Kidney glomerular epithelial cell (primary cell): Measurements from ENCODE around the gene APOBEC4.
"Not testable (repeated sequence)": the region's sequence is repeated elsewhere in the genome, so short reads cannot be mapped to it uniquely, and the experiment has no call there.

ENCODE experiments used
- DNase-seq: peaks from one replicate; lab custom pipeline; 2025; lab: John Stamatoyannopoulos, UW

Gene APOBEC4, protein sequence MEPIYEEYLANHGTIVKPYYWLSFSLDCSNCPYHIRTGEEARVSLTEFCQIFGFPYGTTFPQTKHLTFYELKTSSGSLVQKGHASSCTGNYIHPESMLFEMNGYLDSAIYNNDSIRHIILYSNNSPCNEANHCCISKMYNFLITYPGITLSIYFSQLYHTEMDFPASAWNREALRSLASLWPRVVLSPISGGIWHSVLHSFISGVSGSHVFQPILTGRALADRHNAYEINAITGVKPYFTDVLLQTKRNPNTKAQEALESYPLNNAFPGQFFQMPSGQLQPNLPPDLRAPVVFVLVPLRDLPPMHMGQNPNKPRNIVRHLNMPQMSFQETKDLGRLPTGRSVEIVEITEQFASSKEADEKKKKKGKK

DNA sequence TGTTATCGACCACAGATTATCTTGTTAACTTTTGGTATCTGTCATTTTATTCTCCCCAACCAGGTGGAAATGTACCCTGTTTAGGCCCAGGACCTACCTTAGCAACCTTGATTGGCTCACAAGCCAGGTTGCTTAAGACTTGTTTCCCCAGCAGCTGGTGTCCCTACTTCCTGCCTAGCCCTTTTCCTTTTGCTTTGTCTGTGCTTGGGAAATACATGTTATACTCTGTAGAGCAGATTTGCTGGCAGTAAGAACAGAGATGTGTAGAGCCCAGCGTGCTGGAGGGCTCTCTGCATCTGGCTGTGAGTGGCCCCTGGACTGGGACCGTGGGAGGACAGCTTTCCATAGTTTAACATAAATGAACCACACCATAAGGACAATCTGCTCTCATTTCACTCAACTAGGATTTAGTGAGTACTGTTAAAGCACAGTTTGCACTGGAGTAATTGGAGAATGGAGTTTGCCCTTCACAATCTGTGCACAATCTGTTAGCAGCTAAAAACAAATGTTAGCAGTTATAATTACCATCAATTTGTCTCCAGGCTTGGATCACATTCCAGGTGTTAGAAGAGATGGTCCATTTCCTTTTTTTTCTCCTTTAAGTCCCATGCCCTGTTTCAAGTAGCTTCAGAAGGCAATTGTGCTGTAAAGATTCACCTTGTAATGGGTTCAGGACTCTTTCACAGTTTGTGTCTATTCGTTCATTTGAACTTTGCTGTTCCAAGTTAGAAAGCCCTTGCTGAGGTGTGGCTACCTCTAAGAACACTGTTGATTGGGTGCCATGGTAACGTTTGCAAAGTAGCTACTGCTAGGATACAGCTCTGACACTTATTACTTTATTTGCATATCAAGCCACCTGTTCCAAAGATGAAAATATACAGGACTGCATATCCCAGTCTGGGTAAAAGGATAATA, at the start of gene APOBEC4:
TSS of gene APOBEC4 (minus strand) at position 770 of the 915 bp plus-strand sequence. CDS start 4,535 bp downstream, outside the sequence.
- no peak for DNase-seq

DNA sequence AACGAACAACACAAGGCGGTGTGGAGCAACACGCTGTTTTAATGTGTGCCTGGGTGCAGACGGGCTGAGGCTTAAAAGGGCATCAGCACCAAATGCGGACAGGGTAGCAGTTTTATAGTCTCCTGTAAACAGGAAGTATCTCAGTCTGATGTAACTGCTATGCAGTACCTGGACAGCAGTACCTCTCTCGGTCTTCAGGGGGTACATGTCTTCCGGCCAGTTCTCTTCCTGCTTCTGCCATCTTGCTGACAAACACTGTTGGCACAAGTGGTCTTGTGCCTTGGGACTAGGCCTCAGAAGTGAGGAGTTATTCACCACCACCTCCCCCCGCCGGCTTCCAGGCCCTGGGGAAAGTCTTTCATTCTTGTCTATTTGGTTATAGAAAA, 49.7 kb upstream of the APOBEC4 start:
- DNase-seq, result no peak

DNA sequence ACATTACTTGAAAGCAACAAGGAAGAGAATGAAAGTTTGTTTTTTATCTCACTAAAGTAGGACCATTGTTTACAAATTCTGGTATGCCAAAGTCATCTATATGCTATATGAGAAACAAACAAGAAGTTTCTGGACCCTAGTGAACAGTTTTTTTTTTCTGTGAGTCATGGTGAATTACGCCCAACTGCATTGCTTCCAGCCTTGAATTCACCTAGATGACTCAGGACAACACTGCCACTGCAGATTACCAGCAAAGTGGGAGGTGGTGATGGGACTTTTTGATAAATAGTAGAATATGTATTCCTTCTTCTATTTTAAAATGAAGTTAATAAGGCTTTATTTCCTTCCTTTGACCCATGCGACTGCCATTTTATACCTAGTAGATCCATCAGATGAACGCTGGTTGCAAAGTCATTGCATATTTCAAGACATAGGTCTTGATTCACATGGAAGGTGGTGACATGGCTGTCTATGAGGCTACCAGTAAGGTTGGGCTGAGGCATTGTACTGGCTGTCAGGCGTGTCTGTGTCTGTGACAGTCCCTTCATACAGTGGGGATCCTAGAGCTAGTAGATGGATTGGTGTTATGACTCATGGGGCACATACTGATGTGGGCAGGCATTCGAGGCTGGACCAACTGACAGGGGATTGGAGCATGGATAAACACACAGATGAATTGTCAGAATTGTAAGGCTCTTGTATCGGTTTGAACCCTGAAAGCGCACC, 49.1 kb upstream of the APOBEC4 start:
- DNase-seq, result peak; percentile 5

DNA sequence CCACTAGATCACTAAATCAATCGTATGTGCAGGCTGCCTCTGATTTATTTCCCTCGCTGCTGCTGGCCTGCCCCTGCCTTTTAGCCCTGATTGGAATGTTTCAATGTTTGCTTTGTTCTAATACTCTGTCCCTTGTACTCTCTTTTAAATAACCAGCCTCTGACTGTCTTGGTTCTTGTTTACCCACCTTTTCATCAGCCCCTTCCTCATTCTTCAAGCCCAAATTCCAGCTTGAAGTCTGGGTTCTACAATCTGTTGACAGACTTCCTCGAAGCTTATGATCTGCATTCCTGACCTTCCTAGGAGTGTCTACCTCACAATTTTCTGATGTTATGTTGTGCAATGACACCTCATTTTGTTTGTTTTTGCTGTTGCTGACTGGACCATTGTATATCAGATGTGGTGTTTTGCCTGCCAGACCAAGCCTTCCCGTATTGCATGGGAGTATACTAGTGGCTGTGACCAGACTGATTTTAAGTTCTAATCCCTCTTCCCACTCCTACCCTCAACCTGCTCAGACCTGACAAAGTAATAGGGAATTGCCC, 46.6 kb upstream of the APOBEC4 start:
- DNase-seq, result peak; percentile 42

DNA sequence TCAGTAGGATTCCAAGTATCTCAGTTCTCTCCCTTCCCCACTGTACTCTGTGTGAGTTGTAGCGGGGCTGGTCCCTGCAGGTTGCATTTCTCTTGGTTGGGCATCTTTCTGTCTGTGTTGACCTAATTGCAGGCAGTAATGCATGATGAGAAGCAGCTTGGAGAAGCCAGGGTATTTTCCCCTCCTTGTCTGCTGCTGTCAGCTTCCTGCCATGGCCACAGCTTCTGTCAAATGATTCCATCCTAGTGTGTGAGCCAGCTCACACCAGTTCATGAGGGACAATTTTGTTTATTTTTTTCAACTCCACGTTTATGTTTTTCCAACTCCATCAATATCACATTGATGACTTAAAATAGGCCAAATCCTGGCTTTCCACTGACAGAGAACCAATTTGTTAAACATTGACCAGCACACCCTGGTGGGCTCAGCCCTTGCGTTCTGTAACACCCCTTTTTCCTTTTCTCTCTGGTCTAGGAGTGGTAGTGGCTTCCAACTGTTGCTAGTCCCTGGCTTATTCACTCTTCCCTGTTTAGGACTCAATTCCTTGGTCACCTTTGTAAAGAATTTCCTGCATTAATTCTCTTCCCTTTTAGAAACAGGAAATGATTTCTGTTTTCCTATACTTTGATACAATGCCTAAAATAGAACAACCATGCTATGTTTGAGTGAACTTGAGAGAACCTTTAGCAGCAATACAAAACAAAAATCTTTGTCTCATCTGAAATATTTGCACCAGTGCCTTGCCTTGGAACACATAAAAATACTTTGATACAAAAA, 44.9 kb upstream of the APOBEC4 start:
- DNase-seq, result no peak

DNA sequence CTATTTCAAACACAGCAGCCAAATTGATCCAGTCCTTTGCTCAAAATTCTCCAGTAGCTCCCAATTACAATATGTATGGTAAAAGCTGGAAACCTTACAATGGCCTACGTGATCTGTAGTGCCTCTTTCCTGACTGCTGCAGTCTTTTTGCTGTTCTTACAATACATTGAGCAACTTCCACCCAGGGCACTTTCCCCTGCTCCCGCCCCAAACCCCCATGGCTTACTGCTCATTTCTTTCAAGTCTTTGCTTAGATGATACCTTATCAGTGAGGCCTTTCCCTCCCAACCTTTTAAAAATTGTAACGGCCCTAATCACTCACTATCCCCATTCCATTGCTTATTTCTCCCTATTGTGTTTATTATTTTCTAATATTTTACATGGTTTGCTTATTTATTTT, 43.9 kb upstream of the APOBEC4 start:
- DNase-seq, result no peak

DNA sequence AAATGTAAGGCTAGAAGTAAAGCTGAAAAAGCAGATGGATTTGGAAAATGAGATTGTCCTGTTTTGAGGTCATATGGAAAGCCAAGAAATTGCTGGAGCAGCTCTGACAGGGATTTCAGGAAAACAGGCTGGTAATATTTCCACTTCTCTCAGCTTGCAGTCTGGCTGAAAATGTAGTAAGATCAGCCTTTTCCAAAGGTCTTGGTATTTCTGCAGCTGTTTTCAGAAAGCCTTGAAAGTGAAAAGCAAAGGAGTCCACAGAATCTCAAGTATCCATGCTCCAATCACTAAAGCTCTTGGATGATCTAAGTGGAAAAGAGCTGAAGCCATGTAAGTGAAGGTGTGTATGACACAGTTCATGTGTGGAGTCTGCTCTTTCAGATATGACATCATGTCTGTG, 41.6 kb upstream of the APOBEC4 start:
- no peak for DNase-seq

DNA sequence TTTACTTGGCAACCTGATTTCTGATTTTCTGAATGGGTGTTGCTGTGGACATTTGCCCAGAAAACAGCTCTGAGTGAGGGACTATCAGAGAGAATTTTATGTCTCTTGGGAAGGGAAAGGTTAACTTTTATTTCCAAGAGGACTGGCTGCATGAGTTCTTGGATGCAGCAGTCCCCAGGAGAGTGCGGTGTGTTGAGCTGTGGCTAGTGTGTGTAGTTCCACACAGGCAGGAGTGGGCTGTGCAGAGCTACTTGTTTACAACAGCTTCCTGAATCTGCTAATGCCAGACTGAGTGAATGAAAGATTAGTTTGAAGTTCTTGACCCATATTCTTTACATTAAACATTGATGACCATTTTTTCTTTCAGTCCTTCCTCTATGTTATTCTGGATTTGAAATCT, 41.0 kb upstream of the APOBEC4 start:
- DNase-seq, result no peak

DNA sequence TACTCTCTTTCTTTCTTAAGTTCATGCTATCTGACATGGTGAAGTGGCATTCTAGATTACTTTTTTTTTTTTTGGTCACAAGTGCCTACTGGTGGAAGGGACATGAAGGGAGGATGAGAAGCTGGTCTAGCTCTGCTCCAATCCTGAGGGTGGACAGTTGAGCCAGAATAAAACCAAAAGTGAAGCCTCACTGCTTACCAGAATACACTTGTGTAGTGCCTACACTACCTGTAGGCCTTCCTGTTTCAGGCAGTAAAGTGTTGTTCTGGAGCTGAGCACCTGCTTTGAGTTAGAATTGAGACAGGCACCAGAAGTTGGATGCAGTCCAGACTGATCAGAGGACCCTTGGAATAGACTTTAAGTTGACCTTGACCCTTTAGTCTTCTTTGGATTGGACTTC, 40.4 kb upstream of the APOBEC4 start:
- no peak for DNase-seq

DNA sequence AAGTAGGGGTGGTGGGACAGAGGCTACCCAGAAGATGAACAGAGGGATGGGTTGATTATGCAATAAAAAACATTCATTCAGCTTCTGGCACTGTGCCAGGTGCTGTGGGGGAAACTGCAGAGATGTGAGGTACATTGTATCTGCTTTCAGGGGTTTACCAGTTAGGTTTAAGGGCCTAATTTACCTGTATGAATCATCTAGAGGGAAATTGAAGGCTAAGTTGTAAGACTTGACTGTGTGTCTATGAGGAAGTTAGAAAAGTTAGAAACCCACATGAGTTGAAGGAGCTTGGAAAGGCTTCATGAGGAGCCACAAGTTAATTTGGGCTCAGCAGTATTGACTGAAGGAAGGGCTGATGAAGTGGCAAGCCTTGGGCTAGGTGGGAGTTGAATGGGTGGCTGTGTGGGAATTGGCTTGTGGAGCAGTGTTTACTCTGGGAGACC, 36.7 kb upstream of the APOBEC4 start:
- DNase-seq, result no peak

DNA sequence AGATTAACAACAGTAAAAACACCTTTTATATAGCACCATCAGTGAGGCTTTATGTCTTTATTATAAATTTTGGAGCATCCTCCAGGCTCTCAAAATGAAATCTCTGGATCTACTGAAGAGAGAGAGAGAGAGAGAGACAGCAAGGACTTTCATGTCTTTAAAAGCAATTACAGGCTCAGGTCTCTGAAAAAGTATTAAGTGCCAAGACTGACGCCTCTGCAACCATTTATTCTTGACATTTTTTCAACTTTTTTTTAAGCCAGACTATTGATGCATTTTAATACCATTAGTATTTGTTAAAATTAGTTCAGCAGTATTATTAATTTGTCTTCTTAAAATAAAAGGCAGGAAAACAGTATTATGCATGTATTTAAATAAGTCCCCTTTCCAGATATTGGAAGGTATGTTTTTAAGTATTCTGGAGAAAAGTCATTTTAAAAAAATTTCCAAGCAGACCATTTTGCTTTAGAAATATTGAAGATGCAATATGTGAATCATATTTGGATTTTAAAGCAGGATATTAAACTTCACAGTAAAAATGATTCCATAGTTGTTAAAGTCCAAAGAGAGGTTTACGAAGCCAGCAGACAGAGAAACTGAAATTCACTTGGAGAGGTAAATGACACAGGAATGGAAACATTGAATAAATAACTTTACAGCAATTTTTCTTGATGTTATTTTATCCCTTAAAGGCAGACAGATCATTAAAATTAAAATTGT, 35.4 kb upstream of the APOBEC4 start:
- DNase-seq, result no peak

DNA sequence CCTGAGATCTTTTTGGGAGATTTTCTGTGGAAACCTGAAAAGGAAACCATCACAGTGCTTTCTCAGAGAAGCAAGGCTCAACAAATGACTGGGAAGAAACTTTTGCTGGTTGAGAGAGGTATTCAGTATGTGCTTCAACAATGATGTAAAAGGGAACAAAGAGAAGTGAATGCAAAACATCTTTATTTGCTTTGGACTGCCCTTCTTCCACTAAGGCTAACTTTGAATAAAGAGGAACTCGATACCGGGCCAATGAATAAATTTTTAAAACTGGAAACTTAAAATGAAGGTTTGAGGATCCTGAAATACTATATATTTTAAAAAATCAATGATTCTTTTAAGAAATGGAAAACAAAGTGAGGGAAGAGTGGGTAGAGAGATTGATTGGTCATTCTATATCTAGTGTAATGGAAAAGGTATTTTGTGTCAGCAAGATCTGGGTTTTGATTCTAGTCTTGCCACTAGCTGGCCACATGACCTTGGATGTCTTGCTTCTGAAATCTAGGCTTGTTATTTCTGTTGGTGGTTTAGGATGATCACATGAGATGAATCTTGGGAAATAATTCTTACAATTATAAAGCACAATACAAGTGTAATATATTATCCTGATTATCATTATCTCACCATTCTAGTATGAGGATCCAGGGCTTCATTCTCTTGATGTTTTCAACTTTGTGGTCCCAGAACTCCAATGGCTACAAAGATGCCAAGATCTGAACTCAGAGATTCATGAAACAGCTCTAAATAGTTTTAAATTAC, 34.6 kb upstream of the APOBEC4 start:
- DNase-seq, result no peak

DNA sequence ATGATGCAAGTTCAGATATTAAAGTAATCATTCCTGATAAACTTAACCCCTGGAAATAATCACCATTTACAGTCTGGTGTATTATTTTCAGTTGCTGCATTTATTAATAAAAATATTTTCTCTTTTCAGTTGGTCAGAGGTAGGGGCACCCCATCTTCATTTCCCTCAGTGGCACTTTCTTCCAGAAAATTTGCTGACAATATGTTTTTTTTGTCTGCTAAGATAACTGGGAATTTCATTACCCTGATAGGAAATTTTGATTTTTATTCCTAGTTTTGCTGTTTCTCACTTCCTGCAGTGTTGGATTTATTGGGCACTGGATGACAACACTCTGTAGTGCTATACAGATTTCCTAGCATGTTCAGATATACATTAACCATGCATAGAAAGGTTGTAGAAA, 33.1 kb upstream of the APOBEC4 start:
- DNase-seq, result no peak

DNA sequence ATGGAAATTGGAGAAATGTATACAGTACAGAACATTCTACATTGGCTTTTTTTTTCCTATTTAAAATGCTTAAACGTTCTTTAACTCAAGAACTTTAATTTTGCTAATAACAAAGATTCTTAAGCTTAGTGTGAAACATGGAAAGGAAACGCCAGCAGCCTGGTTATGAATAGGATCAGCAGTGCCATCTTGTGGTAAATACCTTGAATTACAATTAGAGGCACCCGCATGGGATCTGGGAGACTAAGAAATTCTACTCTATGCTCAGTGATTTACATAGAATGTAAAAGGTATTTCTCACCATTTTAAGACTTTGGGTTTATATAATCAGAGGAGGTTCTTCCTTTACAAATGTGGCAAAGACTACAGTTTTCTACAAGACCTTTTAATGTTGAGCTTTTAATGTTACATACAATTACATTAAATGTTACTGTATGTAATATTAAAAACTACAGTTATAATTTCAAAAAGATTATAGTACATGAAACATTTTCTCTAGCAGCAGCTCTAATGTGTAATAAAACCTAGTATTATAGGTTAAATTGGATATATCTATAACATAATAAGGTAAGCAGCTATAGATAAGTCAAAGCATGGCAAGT, 32.1 kb upstream of the APOBEC4 start:
- DNase-seq, result peak; percentile 10

DNA sequence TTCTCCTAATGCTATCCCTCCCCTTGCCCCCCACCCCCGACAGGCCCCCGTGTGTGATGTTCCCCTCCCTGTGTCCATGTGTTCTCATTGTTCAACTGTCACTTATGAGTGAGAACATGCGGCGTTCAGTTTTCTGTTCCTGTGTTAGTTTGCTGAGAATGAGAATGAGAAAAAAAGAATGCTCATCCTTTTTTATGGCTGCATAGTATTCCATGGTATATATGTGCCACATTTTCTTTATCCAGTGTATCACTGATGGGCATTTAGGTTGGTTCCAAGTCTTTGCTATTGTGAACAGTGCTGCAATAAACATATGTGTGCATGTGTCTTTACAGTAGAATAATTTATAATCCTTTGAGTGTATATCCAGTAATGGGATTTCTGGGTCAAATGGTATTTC, 26.2 kb upstream of the APOBEC4 start:
- DNase-seq, result not testable (repeated sequence)

DNA sequence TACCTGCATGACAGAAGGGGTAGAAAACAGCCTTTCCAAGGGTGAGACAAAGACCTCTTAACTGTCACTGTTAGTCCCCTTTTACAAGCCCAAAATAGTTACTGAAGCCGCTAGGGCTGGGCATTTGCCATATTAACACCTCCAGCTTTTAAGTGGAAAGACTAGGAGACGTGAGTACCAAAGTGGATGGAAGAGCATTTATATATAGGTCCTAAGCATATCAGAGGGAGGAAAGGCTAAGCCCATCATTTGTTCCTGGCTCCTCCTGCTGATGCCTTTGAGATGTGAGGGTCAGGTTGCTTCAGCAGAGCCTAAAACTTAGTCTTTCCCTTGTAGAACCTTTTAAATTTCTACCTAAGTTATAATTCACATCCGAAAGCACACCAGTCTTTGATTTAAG, 25.7 kb upstream of the APOBEC4 start:
- DNase-seq, result no peak

DNA sequence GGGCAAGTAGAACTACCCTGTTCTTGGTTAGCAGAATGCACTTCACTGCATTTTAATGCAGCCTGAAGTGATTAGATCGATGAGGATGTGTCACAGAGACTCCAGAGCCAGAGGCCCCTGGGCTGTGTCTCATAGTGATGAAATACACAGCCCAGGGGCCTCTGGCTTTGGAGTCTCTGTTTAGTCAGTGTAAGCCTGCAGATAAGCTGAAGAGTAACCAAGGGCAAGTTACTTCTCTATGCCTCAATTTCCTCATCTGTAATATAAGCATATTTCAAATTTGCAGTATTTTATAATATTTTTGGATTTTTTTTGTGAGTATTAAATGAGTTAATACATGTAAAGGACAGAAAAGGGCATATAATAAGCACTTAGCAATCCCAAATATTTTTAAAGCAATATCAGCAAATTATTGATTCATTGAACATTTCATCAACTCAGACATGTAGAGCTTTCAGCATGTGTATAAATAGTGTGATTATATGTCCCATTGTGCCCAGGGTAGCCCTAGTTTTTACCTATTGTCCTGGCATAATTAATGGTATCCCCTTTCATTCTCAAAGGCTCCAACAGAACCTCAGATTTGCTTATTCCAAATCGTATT, 23.6 kb upstream of the APOBEC4 start:
- DNase-seq, result no peak

DNA sequence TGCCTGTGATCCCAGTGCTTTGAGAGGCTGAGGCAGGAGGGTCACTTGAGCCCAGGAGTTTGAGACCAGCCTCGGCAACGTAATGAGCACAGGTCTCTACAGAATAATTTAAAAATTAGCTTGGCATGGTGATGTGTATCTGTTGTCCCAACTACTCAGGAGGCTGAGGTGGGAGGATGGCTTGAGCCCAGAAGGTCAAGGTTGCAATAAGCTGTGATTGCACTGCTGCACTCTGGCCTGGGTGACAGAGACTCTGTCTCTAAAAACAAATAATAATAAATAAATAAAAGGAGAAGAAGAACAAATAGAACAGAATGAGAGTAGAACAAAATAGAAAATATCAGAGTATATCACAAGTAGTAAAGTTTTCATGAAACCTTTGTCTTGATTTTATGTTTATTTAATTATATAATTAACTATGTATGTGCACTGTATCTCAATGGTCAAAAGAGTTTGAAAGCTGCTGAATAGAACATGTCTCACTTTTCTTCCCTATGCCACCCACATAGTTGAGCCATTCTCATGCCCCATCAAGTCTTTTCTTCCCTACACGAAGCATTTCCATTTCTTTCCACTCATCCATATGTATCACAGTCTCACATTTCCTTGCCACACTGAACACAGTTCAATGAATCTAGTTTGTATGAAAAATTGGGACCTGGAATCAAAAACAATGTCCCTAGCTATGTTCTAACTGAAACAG, 22.9 kb upstream of the APOBEC4 start:
- no peak for DNase-seq
